ENCODE data around the gene DPEP2.
"Not testable (repeated sequence)": the region's sequence is repeated elsewhere in the genome, so short reads cannot be mapped to it uniquely, and the experiment has no call there.

DPEP2 gene

GRCh38 chr16:67998779-67999688, at the start of gene DPEP2:
Gene DPEP2 (minus strand): TSS chr16:67999484. CDS start chr16:67993212, 6,272 bp downstream.
- DNase-seq (ENCODE audit: extremely low read depth in 1 of 2, low read depth in 1 of 2): not testable (repeated sequence)

DNA sequence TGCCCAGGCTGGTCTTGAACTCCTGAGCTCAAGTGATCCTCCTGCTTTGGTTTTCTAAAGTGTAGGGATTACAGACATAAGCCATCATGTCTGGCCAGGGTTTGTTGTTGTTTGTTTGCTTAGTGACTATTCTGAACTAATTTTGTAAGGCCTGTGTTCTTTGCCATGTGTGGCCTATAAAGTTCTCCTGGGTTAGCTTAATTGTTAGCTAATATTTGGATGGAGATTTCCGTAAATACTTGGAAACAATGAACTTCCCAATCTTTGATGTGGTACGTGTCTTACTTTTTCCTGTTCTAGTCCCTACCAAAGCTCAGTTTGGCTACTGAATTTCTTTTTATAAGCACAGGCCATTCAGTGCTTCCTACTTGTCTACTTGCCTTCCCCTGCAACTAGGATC, 48.7 kb upstream of the DPEP2 start:
- no peak for DNase-seq (ENCODE audit: extremely low read depth in 1 of 2, low read depth in 1 of 2)

GRCh38 chr16:68046106-68046505, 46.8 kb upstream of the DPEP2 start:
- no peak for DNase-seq (ENCODE audit: extremely low read depth in 1 of 2, low read depth in 1 of 2)

GRCh38 chr16:68041783-68042182, 42.5 kb upstream of the DPEP2 start:
- DNase-seq (ENCODE audit: extremely low read depth in 1 of 2, low read depth in 1 of 2): no peak

DNA sequence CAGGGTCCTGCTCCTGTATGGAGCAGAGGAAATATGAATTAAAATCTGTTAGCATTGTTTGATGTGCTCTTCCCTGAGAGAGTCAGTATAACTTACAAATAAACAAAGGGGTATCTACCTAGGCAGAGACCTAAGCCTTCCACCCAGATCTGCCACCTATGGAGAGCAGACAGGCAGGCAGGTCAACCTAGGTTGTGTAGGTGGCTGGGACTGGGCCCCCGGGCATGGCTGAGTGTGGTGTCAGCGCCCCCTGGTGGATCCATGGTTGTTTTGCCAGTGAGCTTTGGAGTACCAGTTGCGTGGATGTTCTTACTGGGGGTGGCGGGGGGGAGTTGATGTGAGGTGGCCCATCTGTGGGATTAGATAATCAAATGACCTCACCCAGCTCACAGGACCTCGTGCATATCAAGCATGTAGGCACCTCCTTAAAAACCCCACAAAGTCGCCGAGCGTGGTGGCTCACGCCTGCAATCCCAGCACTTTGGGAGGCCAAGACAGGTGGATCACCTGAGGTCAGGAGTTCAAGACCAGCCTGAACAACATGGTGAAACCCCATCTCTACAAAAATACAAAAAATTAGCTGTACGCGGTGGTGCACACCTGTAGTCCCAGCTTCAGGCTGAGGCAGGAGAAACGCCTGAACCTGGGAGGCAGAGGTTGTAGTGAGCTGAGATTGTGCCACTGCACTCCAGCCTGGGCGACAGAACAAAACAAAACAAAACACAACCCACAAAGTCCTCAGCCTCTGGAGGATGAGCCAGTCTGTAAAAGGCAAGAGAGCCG, 41.4 kb upstream of the DPEP2 start:
- peak; percentile 73 to 82 for DNase-seq (ENCODE audit: extremely low read depth in 1 of 2, low read depth in 1 of 2)

DNA sequence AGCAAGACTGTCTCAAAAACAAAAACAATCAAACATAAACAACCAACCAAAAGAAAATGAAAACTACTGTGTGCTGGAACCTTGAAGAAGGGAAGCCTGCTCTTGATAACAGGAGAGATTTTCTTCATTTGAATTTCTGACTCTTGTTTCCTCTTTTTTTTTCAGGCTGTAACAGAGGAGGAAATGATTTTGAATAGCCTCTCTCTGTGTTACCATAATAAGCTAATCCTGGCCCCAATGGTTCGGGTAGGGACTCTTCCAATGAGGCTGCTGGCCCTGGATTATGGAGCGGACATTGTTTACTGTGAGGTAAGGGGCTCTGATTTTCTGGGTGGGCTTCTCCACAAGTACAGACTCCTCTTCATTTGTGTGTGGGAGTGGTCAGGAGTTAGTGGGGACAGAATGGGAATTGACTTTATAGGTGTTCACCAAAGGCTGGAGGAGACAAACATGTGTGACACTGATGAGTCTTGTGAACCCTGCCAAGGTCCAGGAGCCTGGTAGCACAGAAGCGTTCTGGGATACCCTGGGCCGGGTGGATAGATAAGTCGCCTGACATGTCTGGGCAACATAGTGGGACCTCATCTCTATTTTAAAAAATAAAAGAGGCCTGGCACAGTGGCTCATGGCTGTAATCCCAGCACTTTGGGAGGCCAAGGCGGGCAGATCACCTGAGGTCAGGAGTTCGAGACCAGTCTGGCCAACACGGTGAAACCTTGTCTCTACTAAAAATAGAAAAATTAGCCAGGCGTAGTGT, 38.7 kb upstream of the DPEP2 start:
- DNase-seq (ENCODE audit: extremely low read depth in 1 of 2, low read depth in 1 of 2): no peak

- no peak for DNase-seq (ENCODE audit: extremely low read depth in 1 of 2, low read depth in 1 of 2)
Measured at GRCh38 chr16:68035227-68035626, 35.9 kb upstream of the DPEP2 start.

- DNase-seq (ENCODE audit: extremely low read depth in 1 of 2, low read depth in 1 of 2): no peak
Measured at GRCh38 chr16:68033101-68033500, 33.8 kb upstream of the DPEP2 start.

GRCh38 chr16:68031951-68032350, 32.7 kb upstream of the DPEP2 start:
- peak in 1 of 2 donors; percentile 15 for DNase-seq (ENCODE audit: extremely low read depth in 1 of 2, low read depth in 1 of 2)

DNA sequence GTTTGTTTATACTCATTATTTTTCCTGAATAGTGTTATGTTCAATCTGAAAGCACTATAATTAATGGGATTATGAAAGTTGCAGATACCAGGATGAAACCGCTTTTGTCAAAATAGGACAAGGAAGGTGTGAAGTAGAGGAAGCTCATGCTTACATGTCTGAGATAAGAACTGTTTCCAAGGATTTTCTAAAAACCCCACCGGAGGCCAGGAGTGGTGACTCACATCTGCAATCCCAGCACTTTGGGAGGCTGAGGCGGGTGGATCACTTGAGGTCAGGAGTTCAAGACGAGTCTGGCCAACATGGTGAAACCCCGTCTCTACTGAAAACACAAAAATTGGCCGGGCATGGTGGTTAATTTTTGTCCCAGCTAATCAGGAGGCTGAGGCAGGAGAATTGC, 30.8 kb upstream of the DPEP2 start:
- not testable (repeated sequence) for DNase-seq (ENCODE audit: extremely low read depth in 1 of 2, low read depth in 1 of 2)

- no peak for DNase-seq (ENCODE audit: extremely low read depth in 1 of 2, low read depth in 1 of 2)
Measured at GRCh38 chr16:68028996-68029395, 29.7 kb upstream of the DPEP2 start.

DNA sequence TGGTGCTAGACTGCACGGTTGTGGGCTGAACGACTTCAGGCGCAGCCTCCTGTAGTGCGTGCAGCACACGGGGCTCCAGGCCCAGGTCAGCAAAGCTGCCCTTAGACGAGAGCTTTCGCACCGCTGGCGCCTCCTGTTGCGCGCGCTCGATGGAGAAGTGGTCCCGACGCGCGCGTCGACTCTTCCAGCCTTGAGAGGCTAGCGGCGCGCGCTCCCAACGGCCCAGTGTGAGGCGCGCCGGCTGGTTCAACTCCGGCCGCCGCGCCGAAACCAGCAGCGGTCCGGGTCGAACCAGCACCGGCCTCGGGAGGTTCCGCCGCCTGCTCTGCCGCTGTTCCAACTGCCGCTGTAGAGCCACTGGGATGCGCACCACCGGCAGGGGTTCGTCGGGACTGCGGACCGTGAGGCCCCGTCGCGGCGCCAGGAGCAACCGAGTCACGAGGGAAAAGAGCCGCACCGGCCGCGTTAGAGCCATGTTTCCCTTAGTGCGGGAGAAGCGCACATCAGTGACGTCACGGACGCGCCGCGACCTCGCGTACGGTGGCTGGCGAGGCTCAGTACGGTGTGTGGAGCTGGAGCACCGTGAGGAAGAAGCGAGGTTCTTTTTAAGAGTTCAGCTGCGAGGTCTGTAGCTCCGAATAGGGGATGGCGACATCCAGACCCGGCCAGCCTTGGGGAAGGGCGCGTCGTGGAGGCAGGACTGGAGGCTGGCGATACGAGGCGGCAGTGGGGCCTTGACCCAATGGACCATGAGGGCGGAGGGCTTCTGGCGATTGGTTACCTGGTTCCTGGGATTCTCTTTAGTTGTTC, 23.6 kb upstream of the DPEP2 start, which contains the start of the genes DDX28 and DUS2:
Gene DDX28 (minus strand): TSS at position 505 of the 810 bp plus-strand sequence. CDS start 30 bp downstream, at position 475.
Gene DUS2 (plus strand): TSS at position 557 of the 810 bp plus-strand sequence. CDS start 14,740 bp downstream, outside the sequence.
- peak; percentile 81 to 84 for DNase-seq (ENCODE audit: extremely low read depth in 1 of 2, low read depth in 1 of 2)

- DNase-seq (ENCODE audit: extremely low read depth in 1 of 2, low read depth in 1 of 2): no peak
Measured at GRCh38 chr16:68022278-68022727, 23.0 kb upstream of the DPEP2 start.

DNA sequence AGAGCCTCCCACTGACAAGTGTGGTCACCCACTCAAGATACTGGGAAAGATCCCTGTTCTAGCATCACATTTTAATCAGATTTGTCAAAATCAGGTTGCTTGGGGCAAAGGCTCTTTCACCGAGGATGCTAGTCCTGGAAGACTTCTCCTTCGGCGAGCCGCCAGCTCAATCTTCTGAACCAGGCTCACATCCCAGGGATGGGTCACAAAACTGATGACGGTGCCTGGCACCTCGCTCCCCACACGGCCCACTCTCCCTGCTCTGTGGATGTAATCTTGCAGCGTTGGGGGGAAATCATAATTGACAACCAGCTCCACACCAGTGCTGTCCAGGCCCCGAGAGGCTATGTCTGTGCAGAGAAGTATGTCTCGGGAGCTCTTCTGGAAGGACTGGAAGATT, 22.2 kb upstream of the DPEP2 start:
- DNase-seq (ENCODE audit: extremely low read depth in 1 of 2, low read depth in 1 of 2): no peak

- DNase-seq (ENCODE audit: extremely low read depth in 1 of 2, low read depth in 1 of 2): no peak
Measured at GRCh38 chr16:68019167-68019680, 19.9 kb upstream of the DPEP2 start.

- no peak for DNase-seq (ENCODE audit: extremely low read depth in 1 of 2, low read depth in 1 of 2)
Measured at GRCh38 chr16:68015681-68016080, 16.4 kb upstream of the DPEP2 start, which contains the start of gene DPEP2NB. Gene DPEP2NB (minus strand): TSS chr16:68015911. CDS start chr16:68015770, 141 bp downstream.

DNA sequence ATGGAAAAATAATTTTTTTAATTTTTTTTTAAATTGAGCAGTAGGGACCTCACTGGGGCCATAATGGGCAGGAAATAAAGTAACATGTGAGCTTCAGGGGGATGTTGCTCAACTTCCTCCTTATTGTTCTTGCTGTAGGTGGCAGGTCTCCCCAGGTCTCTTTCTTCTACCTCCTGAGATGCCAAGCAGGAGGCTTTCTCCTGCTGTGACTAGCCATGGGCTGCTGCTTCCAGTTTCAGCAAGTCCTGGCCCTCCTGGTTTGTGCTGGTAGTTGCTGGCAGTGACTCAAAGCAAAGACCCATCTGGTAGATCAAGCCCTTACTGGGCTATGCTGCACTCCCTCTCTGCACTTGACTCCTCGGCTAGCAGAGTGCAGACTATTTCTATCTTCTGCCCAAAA, 14.2 kb upstream of the DPEP2 start:
- no peak for DNase-seq (ENCODE audit: extremely low read depth in 1 of 2, low read depth in 1 of 2)

DNA sequence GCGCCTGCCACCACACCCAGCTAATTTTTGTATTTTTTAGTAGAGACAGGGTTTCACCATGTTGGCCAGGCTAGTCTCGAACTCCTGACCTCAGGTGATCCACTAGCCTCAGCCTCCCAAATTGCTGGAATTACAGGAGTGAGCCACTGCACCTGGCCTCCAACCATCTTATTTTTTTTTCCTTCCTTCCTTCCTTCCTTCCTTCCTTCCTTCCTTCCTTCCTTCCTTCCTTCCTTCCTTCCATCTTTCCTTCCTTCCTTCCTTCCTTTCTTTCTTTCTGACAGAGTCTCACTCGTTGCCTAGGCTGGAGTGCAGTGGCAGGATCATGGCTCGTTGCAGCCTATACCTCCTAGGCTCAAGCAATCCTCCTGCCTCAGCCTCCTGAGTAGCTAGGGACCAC, 10.6 kb upstream of the DPEP2 start:
- DNase-seq (ENCODE audit: extremely low read depth in 1 of 2, low read depth in 1 of 2): not testable (repeated sequence)

DNA sequence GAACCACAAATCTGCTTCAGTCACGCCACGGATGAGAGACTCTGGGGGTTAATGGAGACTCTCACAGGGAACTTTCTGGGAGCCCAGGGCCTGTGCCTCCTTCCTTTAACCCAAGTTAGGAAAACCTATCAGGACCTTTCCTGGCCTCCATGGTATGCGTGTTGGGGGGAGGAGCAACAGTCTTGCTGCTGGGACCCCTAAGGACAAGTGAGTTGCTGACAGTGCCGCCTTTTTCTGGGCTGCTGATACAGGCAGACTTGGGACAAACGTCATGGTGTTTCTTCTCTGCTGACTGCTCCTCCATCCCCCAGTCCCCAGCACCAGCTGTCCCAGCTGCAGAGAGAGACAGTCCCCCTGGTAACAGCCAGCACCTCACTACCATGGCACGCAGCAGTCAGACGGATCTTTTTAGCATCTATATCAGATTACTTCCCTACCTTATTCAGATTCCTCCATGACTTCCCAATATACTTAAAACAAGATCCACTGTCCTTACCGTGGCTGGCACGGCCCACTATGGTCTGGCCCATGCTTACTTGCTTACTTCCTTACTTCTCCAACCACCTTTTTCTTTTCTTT, 10.0 kb upstream of the DPEP2 start:
- DNase-seq (ENCODE audit: extremely low read depth in 1 of 2, low read depth in 1 of 2): no peak

Data from stimulated activated CD8-positive, alpha-beta memory T cell treated with anti-CD3 and anti-CD28 coated beads, Interleukin-7, amount 100 ng/mL, for 48 hours (primary cell).